ENCODE measurements around the gene GPC5. TPM values are rescaled to one million over a fixed set of nuclear protein-coding genes. Genes with fewer than 3 reads are reported as not detected.

The GPC5 gene
- total and polyA plus RNA-seq, 7 experiments from 2014 or later = 0.10 to 0.38 TPM; not detected in 5

- ChIA-PET CTCF (no interaction called here), POLR2A (no interaction called here)
- H3K9me3 ChIP-seq (ENCODE audit: control insufficient read depth in 2 of 3, low read length in 3 of 3) = no peaks in the 10 kb centered on the region
- no peak overlapping the region for H3K4me3 ChIP-seq (ENCODE audit: low read length)
- no peak overlapping the region for H3K27ac ChIP-seq (ENCODE audit: low read depth, low read length)
- no peak overlapping the region for H3K27ac Mint-ChIP-seq
- H3K36me3 Mint-ChIP-seq = no peaks in the 10 kb centered on the region
- no peak overlapping the region for H3K4me3 Mint-ChIP-seq
- H3K27me3 ChIP-seq (ENCODE audit: control insufficient read depth in 2 of 2, insufficient read depth in 2 of 2, low read length in 2 of 2) = no peaks in the 10 kb centered on the region
- H3K36me3 ChIP-seq (ENCODE audit: control insufficient read depth in 2 of 3, insufficient read depth in 3 of 3, low read length in 3 of 3) = no peaks in the 10 kb centered on the region
- intact Hi-C loops (cut with micrococcal nuclease) = no loop called here
- DNase-seq (no peak), ATAC-seq (no peak)
- H3K4me1 Mint-ChIP-seq = no peaks in the 10 kb centered on the region
- no peaks in the 10 kb centered on the region for H3K4me1 ChIP-seq (ENCODE audit: control insufficient read depth in 2 of 2, insufficient read depth in 2 of 2, low read length in 2 of 2)
- peaks cover 0 to 5% (median 0%) of the 10 kb centered on the region in 11 donors for H3K9me3 Mint-ChIP-seq
- H3K27me3 Mint-ChIP-seq = no peaks in the 10 kb centered on the region
Measured at GRCh38 chr13:92197669-92198068, 799.2 kb downstream of the GPC5 start.

DNA sequence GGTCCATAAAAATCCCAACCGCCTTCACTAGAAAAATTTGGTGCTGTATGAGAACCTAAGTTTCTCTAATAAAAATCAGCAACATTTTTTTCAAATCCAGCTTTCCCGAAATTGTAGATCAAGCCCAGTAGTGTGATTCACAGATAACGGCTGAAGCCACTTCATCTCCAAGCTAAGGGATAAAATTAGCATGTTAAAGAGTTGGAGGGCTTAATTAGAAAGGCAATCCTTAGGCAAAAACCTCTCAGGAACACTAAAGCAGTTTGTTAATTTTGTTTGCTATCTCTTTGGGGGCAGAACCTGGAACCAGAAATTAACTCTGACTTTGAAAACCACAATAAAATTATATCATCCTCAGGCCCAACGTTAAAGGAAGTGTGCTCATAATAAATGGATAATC, 820.2 kb downstream of the GPC5 start:
- H3K27ac ChIP-seq (ENCODE audit: low read depth, low read length) = no peak overlapping the region
- H3K4me3 ChIP-seq (ENCODE audit: low read length) = no peak overlapping the region
- H3K36me3 ChIP-seq (ENCODE audit: control insufficient read depth in 2 of 3, insufficient read depth in 3 of 3, low read length in 3 of 3) = no peaks in the 10 kb centered on the region
- H3K9me3 ChIP-seq (ENCODE audit: control insufficient read depth in 2 of 3, low read length in 3 of 3) = no peaks in the 10 kb centered on the region
- no peaks in the 10 kb centered on the region for H3K36me3 Mint-ChIP-seq
- DNase-seq (no peak), ATAC-seq (no peak)
- no peaks in the 10 kb centered on the region for H3K4me1 Mint-ChIP-seq
- peaks cover 0 to 20% (median 4%) of the 10 kb centered on the region in 11 donors for H3K9me3 Mint-ChIP-seq
- H3K27me3 Mint-ChIP-seq = no peaks in the 10 kb centered on the region
- CTCF ChIA-PET = no interaction called here
- no peak overlapping the region for H3K4me3 Mint-ChIP-seq
- POLR2A ChIA-PET = no interaction called here
- no peak overlapping the region for H3K27ac Mint-ChIP-seq
- no peaks in the 10 kb centered on the region for H3K4me1 ChIP-seq (ENCODE audit: control insufficient read depth in 2 of 2, insufficient read depth in 2 of 2, low read length in 2 of 2)
- intact Hi-C loops (cut with micrococcal nuclease) = no loop called here
- H3K27me3 ChIP-seq (ENCODE audit: control insufficient read depth in 2 of 2, insufficient read depth in 2 of 2, low read length in 2 of 2) = no peaks in the 10 kb centered on the region

GRCh38 chr13:92221916-92222315, 823.5 kb downstream of the GPC5 start:
- Histone ChIP-seq H3K9me3 (ENCODE audit: control insufficient read depth in 2 of 3, low read length in 3 of 3) (no peaks in the 10 kb centered on the region), H3K36me3 (ENCODE audit: control insufficient read depth in 2 of 3, insufficient read depth in 3 of 3, low read length in 3 of 3) (no peaks in the 10 kb centered on the region), H3K27ac (ENCODE audit: low read depth, low read length) (no peak overlapping the region), H3K4me3 (ENCODE audit: low read length) (no peak overlapping the region), H3K4me1 (ENCODE audit: control insufficient read depth in 2 of 2, insufficient read depth in 2 of 2, low read length in 2 of 2) (no peaks in the 10 kb centered on the region), H3K27me3 (ENCODE audit: control insufficient read depth in 2 of 2, insufficient read depth in 2 of 2, low read length in 2 of 2) (no peaks in the 10 kb centered on the region)
- ATAC-seq (no peak), DNase-seq (no peak)
- Mint-ChIP-seq H3K36me3 (no peaks in the 10 kb centered on the region), H3K4me3 (no peak overlapping the region), H3K9me3 (peaks cover 0 to 25% (median 4%) of the 10 kb centered on the region in 11 donors), H3K27me3 (no peaks in the 10 kb centered on the region), H3K27ac (no peak overlapping the region), H3K4me1 (no peaks in the 10 kb centered on the region)
- ChIA-PET CTCF (no interaction called here), POLR2A (no interaction called here)
- intact Hi-C loops (cut with micrococcal nuclease) = no loop called here

DNA sequence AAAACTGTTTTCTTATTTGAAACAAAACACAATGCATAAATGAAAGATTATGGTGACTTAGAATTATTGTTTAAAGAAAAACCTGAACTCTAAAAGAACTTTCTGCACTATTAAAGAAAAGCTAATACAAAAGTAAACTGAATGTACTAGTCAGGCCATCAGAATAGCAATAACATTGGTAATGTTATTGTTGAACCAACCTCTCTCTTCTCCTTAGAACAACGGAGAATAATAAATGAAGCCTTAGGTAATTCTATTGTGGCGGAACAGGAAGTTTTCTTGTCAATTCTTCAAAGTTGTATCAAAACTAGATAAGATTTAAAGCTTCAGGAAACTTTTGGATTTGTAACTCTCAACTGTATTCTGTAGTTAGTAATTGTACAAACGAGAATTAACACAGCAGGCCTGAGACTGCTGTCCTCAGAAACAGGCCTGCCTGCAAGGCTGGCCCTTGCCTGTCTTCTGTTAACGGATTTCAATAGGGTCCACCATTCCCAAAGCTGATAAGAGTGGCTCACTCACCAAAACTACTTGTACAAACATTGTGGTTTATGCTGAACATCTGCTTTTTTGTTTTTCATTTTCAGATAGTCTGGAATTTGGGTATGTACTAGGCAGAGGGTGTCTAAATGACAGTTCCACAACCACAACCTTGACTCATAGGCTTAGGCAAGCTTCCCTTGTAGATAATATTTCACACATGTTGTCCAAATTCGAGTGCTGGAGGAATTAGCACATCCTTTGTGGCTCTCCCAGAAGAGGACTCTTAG, 825.8 kb downstream of the GPC5 start:
- H3K36me3 ChIP-seq (ENCODE audit: control insufficient read depth in 2 of 3, insufficient read depth in 3 of 3, low read length in 3 of 3) = no peaks in the 10 kb centered on the region
- ATAC-seq = no peak
- no peak overlapping the region for H3K27ac ChIP-seq (ENCODE audit: low read depth, low read length)
- H3K9me3 Mint-ChIP-seq = peaks cover 0 to 16% (median 2%) of the 10 kb centered on the region in 11 donors
- no peak overlapping the region for H3K27ac Mint-ChIP-seq
- H3K4me3 ChIP-seq (ENCODE audit: low read length) = no peak overlapping the region
- ChIA-PET POLR2A (no interaction called here), CTCF (no interaction called here)
- H3K27me3 ChIP-seq (ENCODE audit: control insufficient read depth in 2 of 2, insufficient read depth in 2 of 2, low read length in 2 of 2) = no peaks in the 10 kb centered on the region
- no peaks in the 10 kb centered on the region for H3K36me3 Mint-ChIP-seq
- no peaks in the 10 kb centered on the region for H3K4me1 Mint-ChIP-seq
- H3K4me1 ChIP-seq (ENCODE audit: control insufficient read depth in 2 of 2, insufficient read depth in 2 of 2, low read length in 2 of 2) = no peaks in the 10 kb centered on the region
- intact Hi-C loops (cut with micrococcal nuclease) = no loop called here
- H3K4me3 Mint-ChIP-seq = no peak overlapping the region
- no peaks in the 10 kb centered on the region for H3K27me3 Mint-ChIP-seq
- DNase-seq = no peak
- H3K9me3 ChIP-seq (ENCODE audit: control insufficient read depth in 2 of 3, low read length in 3 of 3) = no peaks in the 10 kb centered on the region

GRCh38 chr13:92224825-92225224, 826.4 kb downstream of the GPC5 start:
- no peak overlapping the region for H3K27ac ChIP-seq (ENCODE audit: low read depth, low read length)
- no peaks in the 10 kb centered on the region for H3K27me3 Mint-ChIP-seq
- no peak overlapping the region for H3K4me3 ChIP-seq (ENCODE audit: low read length)
- no peak overlapping the region for H3K27ac Mint-ChIP-seq
- no peaks in the 10 kb centered on the region for H3K36me3 ChIP-seq (ENCODE audit: control insufficient read depth in 2 of 3, insufficient read depth in 3 of 3, low read length in 3 of 3)
- H3K4me1 ChIP-seq (ENCODE audit: control insufficient read depth in 2 of 2, insufficient read depth in 2 of 2, low read length in 2 of 2) = no peaks in the 10 kb centered on the region
- H3K27me3 ChIP-seq (ENCODE audit: control insufficient read depth in 2 of 2, insufficient read depth in 2 of 2, low read length in 2 of 2) = no peaks in the 10 kb centered on the region
- H3K9me3 ChIP-seq (ENCODE audit: control insufficient read depth in 2 of 3, low read length in 3 of 3) = no peaks in the 10 kb centered on the region
- DNase-seq (no peak), ATAC-seq (no peak)
- H3K36me3 Mint-ChIP-seq = no peaks in the 10 kb centered on the region
- H3K4me1 Mint-ChIP-seq = no peaks in the 10 kb centered on the region
- ChIA-PET CTCF (no interaction called here), POLR2A (no interaction called here)
- H3K9me3 Mint-ChIP-seq = peaks cover 0 to 13% (median 2%) of the 10 kb centered on the region in 11 donors
- intact Hi-C loops (cut with micrococcal nuclease) = no loop called here
- no peak overlapping the region for H3K4me3 Mint-ChIP-seq

- Mint-ChIP-seq H3K27me3 (no peaks in the 10 kb centered on the region), H3K9me3 (peaks cover 0 to 7% (median 2%) of the 10 kb centered on the region in 11 donors), H3K27ac (no peak overlapping the region), H3K4me1 (no peaks in the 10 kb centered on the region), H3K4me3 (no peak overlapping the region), H3K36me3 (no peaks in the 10 kb centered on the region)
- ChIA-PET CTCF (no interaction called here), POLR2A (no interaction called here)
- no peak for ATAC-seq
- H3K36me3 ChIP-seq (ENCODE audit: control insufficient read depth in 2 of 3, insufficient read depth in 3 of 3, low read length in 3 of 3) = no peaks in the 10 kb centered on the region
- no peaks in the 10 kb centered on the region for H3K4me1 ChIP-seq (ENCODE audit: control insufficient read depth in 2 of 2, insufficient read depth in 2 of 2, low read length in 2 of 2)
- no peak overlapping the region for H3K4me3 ChIP-seq (ENCODE audit: low read length)
- no peak overlapping the region for H3K27ac ChIP-seq (ENCODE audit: low read depth, low read length)
- no peaks in the 10 kb centered on the region for H3K9me3 ChIP-seq (ENCODE audit: control insufficient read depth in 2 of 3, low read length in 3 of 3)
- intact Hi-C loops (cut with micrococcal nuclease) = no loop called here
- H3K27me3 ChIP-seq (ENCODE audit: control insufficient read depth in 2 of 2, insufficient read depth in 2 of 2, low read length in 2 of 2) = no peaks in the 10 kb centered on the region
- no peak for DNase-seq
Measured at GRCh38 chr13:92225861-92226260, 827.4 kb downstream of the GPC5 start.

DNA sequence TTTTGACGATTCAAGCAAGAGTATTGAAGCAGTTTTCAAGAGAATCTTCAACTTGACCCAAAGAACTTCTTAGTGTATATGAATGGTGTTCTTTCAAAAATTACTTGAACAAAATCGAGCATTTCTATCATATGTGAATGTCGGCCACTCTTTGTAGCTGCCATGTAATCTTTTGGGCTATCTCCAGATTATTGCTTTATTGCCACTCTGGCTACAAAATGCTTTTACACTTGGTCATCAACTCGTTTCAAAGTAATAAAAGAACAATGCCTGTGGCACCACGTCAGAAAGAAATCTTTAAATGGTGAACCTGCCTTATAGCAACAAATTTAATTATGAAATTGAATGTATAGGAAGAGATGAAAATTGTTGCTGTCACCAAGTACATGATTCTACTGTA, 834.5 kb downstream of the GPC5 start:
- H3K4me3 ChIP-seq (ENCODE audit: low read length) = no peak overlapping the region
- no peaks in the 10 kb centered on the region for H3K27me3 ChIP-seq (ENCODE audit: control insufficient read depth in 2 of 2, insufficient read depth in 2 of 2, low read length in 2 of 2)
- no peak for ATAC-seq
- intact Hi-C loops (cut with micrococcal nuclease) = no loop called here
- H3K4me1 ChIP-seq (ENCODE audit: control insufficient read depth in 2 of 2, insufficient read depth in 2 of 2, low read length in 2 of 2) = no peaks in the 10 kb centered on the region
- no peaks in the 10 kb centered on the region for H3K27me3 Mint-ChIP-seq
- no peak for DNase-seq
- H3K9me3 Mint-ChIP-seq = peaks cover 0 to 9% (median 0%) of the 10 kb centered on the region in 11 donors
- no peaks in the 10 kb centered on the region for H3K4me1 Mint-ChIP-seq
- H3K4me3 Mint-ChIP-seq = no peak overlapping the region
- no peaks in the 10 kb centered on the region for H3K36me3 Mint-ChIP-seq
- CTCF ChIA-PET = no interaction called here
- H3K27ac Mint-ChIP-seq = no peak overlapping the region
- no peak overlapping the region for H3K27ac ChIP-seq (ENCODE audit: low read depth, low read length)
- H3K9me3 ChIP-seq (ENCODE audit: control insufficient read depth in 2 of 3, low read length in 3 of 3) = no peaks in the 10 kb centered on the region
- POLR2A ChIA-PET = no interaction called here
- H3K36me3 ChIP-seq (ENCODE audit: control insufficient read depth in 2 of 3, insufficient read depth in 3 of 3, low read length in 3 of 3) = no peaks in the 10 kb centered on the region
